Measurements from ENCODE around the gene TRIB2.

- TF ChIP-seq POLR2A (IDR thresholded peaks at IDR 0.05; ENCODE audit: low read length) (no peak), GATA1 (IDR thresholded peaks at IDR 0.05; ENCODE audit: low read depth, low read length) (no peak)
These were observed 26.2 kb downstream of the TRIB2 start for GRCh38 chr2:12742891-12743290.

All from erythroblast (primary cell).